SU-DHL-6 (cell line): ENCODE measurements around the gene PHYHD1.

ENCODE experiments used
- EZH2phosphoT487 ChIP-seq: fragments of 200-600 bp; sonication (generic), shearing (Covaris generic); conservative IDR thresholded peaks from 2 replicates; pipeline ENCODE4 v1.6.1; 2018; ENCODE audit warnings: mild to moderate bottlenecking, antibody characterized with exemption, low read length, moderate library complexity, mixed read lengths
- TF ChIP-seq, protein P1 (sequence below): fragments of 200-600 bp; sonication (generic); IDR thresholded peaks from one replicate; pipeline ENCODE4 v1.5.1; 2017; ENCODE audit warnings: antibody characterized with exemption, mild to moderate bottlenecking, low read length, moderate library complexity; ENCODE audit not compliant: insufficient read depth, poor library complexity, severe bottlenecking

DNA sequence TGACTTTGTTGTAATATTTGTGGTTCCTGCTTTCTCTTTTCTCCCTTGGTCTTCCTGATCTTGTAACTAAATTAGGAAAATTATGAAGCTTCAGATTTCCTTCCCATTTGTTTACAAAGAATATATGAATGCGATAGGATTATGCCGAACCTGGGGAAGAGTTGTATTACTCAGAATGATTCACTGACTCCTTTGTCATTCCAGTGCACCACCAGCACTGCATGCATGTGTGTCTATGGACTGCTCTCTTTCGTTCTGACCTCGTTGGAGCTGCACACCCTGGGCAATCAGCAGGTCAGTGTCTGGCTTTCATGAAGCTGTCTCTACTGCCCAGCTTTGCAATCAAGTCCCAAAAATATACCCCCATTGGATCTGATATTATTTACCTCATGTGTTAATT lies 52.2 kb downstream of the PHYHD1 start:
- TF ChIP-seq, protein P1, sequence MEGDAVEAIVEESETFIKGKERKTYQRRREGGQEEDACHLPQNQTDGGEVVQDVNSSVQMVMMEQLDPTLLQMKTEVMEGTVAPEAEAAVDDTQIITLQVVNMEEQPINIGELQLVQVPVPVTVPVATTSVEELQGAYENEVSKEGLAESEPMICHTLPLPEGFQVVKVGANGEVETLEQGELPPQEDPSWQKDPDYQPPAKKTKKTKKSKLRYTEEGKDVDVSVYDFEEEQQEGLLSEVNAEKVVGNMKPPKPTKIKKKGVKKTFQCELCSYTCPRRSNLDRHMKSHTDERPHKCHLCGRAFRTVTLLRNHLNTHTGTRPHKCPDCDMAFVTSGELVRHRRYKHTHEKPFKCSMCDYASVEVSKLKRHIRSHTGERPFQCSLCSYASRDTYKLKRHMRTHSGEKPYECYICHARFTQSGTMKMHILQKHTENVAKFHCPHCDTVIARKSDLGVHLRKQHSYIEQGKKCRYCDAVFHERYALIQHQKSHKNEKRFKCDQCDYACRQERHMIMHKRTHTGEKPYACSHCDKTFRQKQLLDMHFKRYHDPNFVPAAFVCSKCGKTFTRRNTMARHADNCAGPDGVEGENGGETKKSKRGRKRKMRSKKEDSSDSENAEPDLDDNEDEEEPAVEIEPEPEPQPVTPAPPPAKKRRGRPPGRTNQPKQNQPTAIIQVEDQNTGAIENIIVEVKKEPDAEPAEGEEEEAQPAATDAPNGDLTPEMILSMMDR = no peak
- no peak for TF ChIP-seq EZH2phosphoT487
